Measurements from ENCODE around the gene RANBP9. TPM values are rescaled to one million over a fixed set of nuclear protein-coding genes. Genes with fewer than 3 reads are reported as not detected.

The RANBP9 gene
- total RNA-seq, 1 donor from 2014 or later, result 42.1 TPM

DNA sequence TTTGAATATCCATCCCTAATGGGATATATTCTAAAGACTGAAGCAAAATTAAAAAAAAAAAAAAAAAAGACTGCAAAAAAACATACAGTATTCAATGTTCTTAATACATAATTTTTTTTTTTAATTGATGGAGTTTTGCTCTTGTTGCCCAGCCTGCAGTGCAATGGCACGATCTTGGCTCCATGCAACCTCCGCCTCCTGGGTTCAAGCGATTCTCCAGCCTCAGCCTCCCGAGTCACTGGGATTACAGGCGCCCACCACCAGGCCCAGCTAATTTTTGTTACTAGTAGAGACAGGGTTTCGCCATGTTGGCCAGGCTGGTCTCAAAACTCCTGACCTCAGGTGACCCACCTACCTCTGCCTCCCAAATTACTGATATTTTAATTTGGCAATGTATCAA lies 29.3 kb downstream of the RANBP9 start:
- H3K4me1 ChIP-seq (ENCODE audit: insufficient read depth, low read length), result no peaks in the 10 kb centered on the region
- H3K27me3 Mint-ChIP-seq (ENCODE audit: low read depth, unreplicated experiment), result no peaks in the 10 kb centered on the region
- no peaks in the 10 kb centered on the region for H3K36me3 ChIP-seq (ENCODE audit: insufficient read depth, low read length)
- H3K27ac ChIP-seq (ENCODE audit: low read depth, low read length), result no peak overlapping the region
- H3K4me3 ChIP-seq (ENCODE audit: insufficient read depth, low read depth, low read length), result no peak overlapping the region
- H4K20me1 ChIP-seq (ENCODE audit: insufficient read depth, low read length), result peaks cover 36% of the 10 kb centered on the region
- H3K79me2 ChIP-seq (ENCODE audit: insufficient read depth, low read length), result peaks cover 95% of the 10 kb centered on the region
- H3K4me2 ChIP-seq (ENCODE audit: low read length), result no peak overlapping the region
- DNase-seq (ENCODE audit: low read depth), result no peak
- H3K9me3 Mint-ChIP-seq (ENCODE audit: unreplicated experiment), result no peaks in the 10 kb centered on the region
- no peaks in the 10 kb centered on the region for H3K9me3 ChIP-seq (ENCODE audit: insufficient read depth, low read depth, low read length)
- H3K9ac ChIP-seq (ENCODE audit: low read length), result no peak overlapping the region
- FAIRE-seq, result no peak
- no peak overlapping the region for H3K27ac Mint-ChIP-seq (ENCODE audit: unreplicated experiment)
- peaks cover 8% of the 10 kb centered on the region for H3K4me1 Mint-ChIP-seq (ENCODE audit: low read depth, unreplicated experiment)
- no peak for TF ChIP-seq EZH2 (IDR thresholded peaks at IDR 0.05; ENCODE audit: insufficient read depth, low read length)
- TF ChIP-seq, protein P1, sequence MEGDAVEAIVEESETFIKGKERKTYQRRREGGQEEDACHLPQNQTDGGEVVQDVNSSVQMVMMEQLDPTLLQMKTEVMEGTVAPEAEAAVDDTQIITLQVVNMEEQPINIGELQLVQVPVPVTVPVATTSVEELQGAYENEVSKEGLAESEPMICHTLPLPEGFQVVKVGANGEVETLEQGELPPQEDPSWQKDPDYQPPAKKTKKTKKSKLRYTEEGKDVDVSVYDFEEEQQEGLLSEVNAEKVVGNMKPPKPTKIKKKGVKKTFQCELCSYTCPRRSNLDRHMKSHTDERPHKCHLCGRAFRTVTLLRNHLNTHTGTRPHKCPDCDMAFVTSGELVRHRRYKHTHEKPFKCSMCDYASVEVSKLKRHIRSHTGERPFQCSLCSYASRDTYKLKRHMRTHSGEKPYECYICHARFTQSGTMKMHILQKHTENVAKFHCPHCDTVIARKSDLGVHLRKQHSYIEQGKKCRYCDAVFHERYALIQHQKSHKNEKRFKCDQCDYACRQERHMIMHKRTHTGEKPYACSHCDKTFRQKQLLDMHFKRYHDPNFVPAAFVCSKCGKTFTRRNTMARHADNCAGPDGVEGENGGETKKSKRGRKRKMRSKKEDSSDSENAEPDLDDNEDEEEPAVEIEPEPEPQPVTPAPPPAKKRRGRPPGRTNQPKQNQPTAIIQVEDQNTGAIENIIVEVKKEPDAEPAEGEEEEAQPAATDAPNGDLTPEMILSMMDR (IDR thresholded peaks at IDR 0.05; ENCODE audit: insufficient read depth, low read depth, low read length), result no peak
- no peaks in the 10 kb centered on the region for H3K27me3 ChIP-seq (ENCODE audit: insufficient read depth, low read length)
- peaks cover 11% of the 10 kb centered on the region for H3K36me3 Mint-ChIP-seq (ENCODE audit: low read depth, unreplicated experiment)
- no peak overlapping the region for H2AFZ ChIP-seq (ENCODE audit: low read depth, low read length)
- no peak overlapping the region for H3K4me3 Mint-ChIP-seq (ENCODE audit: unreplicated experiment)

- no peaks in the 10 kb centered on the region for H3K36me3 ChIP-seq (ENCODE audit: insufficient read depth, low read length)
- H4K20me1 ChIP-seq (ENCODE audit: insufficient read depth, low read length), result peaks cover 36% of the 10 kb centered on the region
- no peak overlapping the region for H3K27ac ChIP-seq (ENCODE audit: low read depth, low read length)
- no peaks in the 10 kb centered on the region for H3K27me3 ChIP-seq (ENCODE audit: insufficient read depth, low read length)
- no peaks in the 10 kb centered on the region for H3K27me3 Mint-ChIP-seq (ENCODE audit: low read depth, unreplicated experiment)
- peaks cover 95% of the 10 kb centered on the region for H3K79me2 ChIP-seq (ENCODE audit: insufficient read depth, low read length)
- H3K27ac Mint-ChIP-seq (ENCODE audit: unreplicated experiment), result no peak overlapping the region
- TF ChIP-seq, protein P1 (IDR thresholded peaks at IDR 0.05; ENCODE audit: insufficient read depth, low read depth, low read length), result no peak
- TF ChIP-seq EZH2 (IDR thresholded peaks at IDR 0.05; ENCODE audit: insufficient read depth, low read length), result no peak
- H3K36me3 Mint-ChIP-seq (ENCODE audit: low read depth, unreplicated experiment), result peaks cover 9% of the 10 kb centered on the region
- H3K9me3 Mint-ChIP-seq (ENCODE audit: unreplicated experiment), result no peaks in the 10 kb centered on the region
- peaks cover 8% of the 10 kb centered on the region for H3K4me1 Mint-ChIP-seq (ENCODE audit: low read depth, unreplicated experiment)
- H2AFZ ChIP-seq (ENCODE audit: low read depth, low read length), result no peak overlapping the region
- no peaks in the 10 kb centered on the region for H3K9me3 ChIP-seq (ENCODE audit: insufficient read depth, low read depth, low read length)
- H3K9ac ChIP-seq (ENCODE audit: low read length), result no peak overlapping the region
- no peak for FAIRE-seq
- H3K4me3 Mint-ChIP-seq (ENCODE audit: unreplicated experiment), result no peak overlapping the region
- H3K4me1 ChIP-seq (ENCODE audit: insufficient read depth, low read length), result no peaks in the 10 kb centered on the region
- no peak overlapping the region for H3K4me2 ChIP-seq (ENCODE audit: low read length)
- no peak overlapping the region for H3K4me3 ChIP-seq (ENCODE audit: insufficient read depth, low read depth, low read length)
- no peak for DNase-seq (ENCODE audit: low read depth)
These were observed 30.2 kb downstream of the RANBP9 start for GRCh38 chr6:13681305-13682061.

GRCh38 chr6:13680448-13680968 lies 31.1 kb downstream of the RANBP9 start:
- H3K27me3 ChIP-seq (ENCODE audit: insufficient read depth, low read length), result no peaks in the 10 kb centered on the region
- H3K27ac ChIP-seq (ENCODE audit: low read depth, low read length), result no peak overlapping the region
- Mint-ChIP-seq H3K27ac (ENCODE audit: unreplicated experiment) (no peak overlapping the region), H3K36me3 (ENCODE audit: low read depth, unreplicated experiment) (peaks cover 9% of the 10 kb centered on the region), H3K27me3 (ENCODE audit: low read depth, unreplicated experiment) (no peaks in the 10 kb centered on the region), H3K9me3 (ENCODE audit: unreplicated experiment) (no peaks in the 10 kb centered on the region), H3K4me3 (ENCODE audit: unreplicated experiment) (no peak overlapping the region), H3K4me1 (ENCODE audit: low read depth, unreplicated experiment) (peaks cover 8% of the 10 kb centered on the region)
- H3K4me2 ChIP-seq (ENCODE audit: low read length), result no peak overlapping the region
- TF ChIP-seq, protein P1 (IDR thresholded peaks at IDR 0.05; ENCODE audit: insufficient read depth, low read depth, low read length), result no peak
- no peak for TF ChIP-seq EZH2 (IDR thresholded peaks at IDR 0.05; ENCODE audit: insufficient read depth, low read length)
- no peak for FAIRE-seq
- no peaks in the 10 kb centered on the region for H3K4me1 ChIP-seq (ENCODE audit: insufficient read depth, low read length)
- H3K4me3 ChIP-seq (ENCODE audit: insufficient read depth, low read depth, low read length), result no peak overlapping the region
- H3K9ac ChIP-seq (ENCODE audit: low read length), result no peak overlapping the region
- no peaks in the 10 kb centered on the region for H3K9me3 ChIP-seq (ENCODE audit: insufficient read depth, low read depth, low read length)
- H3K79me2 ChIP-seq (ENCODE audit: insufficient read depth, low read length), result peaks cover 97% of the 10 kb centered on the region
- no peak overlapping the region for H2AFZ ChIP-seq (ENCODE audit: low read depth, low read length)
- H3K36me3 ChIP-seq (ENCODE audit: insufficient read depth, low read length), result no peaks in the 10 kb centered on the region
- peaks cover 39% of the 10 kb centered on the region for H4K20me1 ChIP-seq (ENCODE audit: insufficient read depth, low read length)
- no peak for DNase-seq (ENCODE audit: low read depth)
